Activated naive CD4-positive, alpha-beta T cell (primary cell): ENCODE measurements around the gene AMOTL2.

ENCODE experiments used
- DNase-seq, 4 experiments: peaks; one replicate each; lab custom pipeline; 2025; lab: John Stamatoyannopoulos, UW

The AMOTL2 gene

GRCh38 chr3:134374105-134374790 is at the start of gene AMOTL2:
TSS of gene AMOTL2 (minus strand) at chr3:134374447. CDS start at chr3:134371433, 3,014 bp downstream.
- DNase-seq: no peak

GRCh38 chr3:134423153-134423552 is 48.9 kb upstream of the AMOTL2 start:
- DNase-seq: no peak

- no peak for DNase-seq
Measured at GRCh38 chr3:134419960-134420321, 45.7 kb upstream of the AMOTL2 start.

GRCh38 chr3:134419214-134419959 is 45.1 kb upstream of the AMOTL2 start:
- no peak for DNase-seq

GRCh38 chr3:134409041-134409440 is 34.8 kb upstream of the AMOTL2 start:
- no peak for DNase-seq

- DNase-seq: no peak
Measured at GRCh38 chr3:134407239-134407625, 33.0 kb upstream of the AMOTL2 start.

GRCh38 chr3:134406331-134407238 is 32.3 kb upstream of the AMOTL2 start:
- no peak for DNase-seq

- no peak for DNase-seq
Measured at GRCh38 chr3:134404366-134404885, 30.2 kb upstream of the AMOTL2 start.

GRCh38 chr3:134397755-134398154 is 23.5 kb upstream of the AMOTL2 start:
- no peak for DNase-seq

- DNase-seq: no peak
Measured at GRCh38 chr3:134395103-134395502, 20.9 kb upstream of the AMOTL2 start.

GRCh38 chr3:134394380-134394779 is 20.1 kb upstream of the AMOTL2 start:
- DNase-seq: no peak

- DNase-seq: no peak
Measured at GRCh38 chr3:134393074-134393473, 18.8 kb upstream of the AMOTL2 start.

GRCh38 chr3:134392336-134392983 is 18.2 kb upstream of the AMOTL2 start:
- DNase-seq: no peak

GRCh38 chr3:134389865-134390264 is 15.6 kb upstream of the AMOTL2 start:
- DNase-seq: no peak

GRCh38 chr3:134388788-134389485 is 14.7 kb upstream of the AMOTL2 start:
- no peak for DNase-seq

GRCh38 chr3:134388292-134388691 is 14.0 kb upstream of the AMOTL2 start:
- no peak for DNase-seq

GRCh38 chr3:134387293-134387692 is 13.0 kb upstream of the AMOTL2 start:
- no peak for DNase-seq

GRCh38 chr3:134384963-134385362 is 10.7 kb upstream of the AMOTL2 start:
- DNase-seq: no peak

GRCh38 chr3:134381831-134382442 is 7.7 kb upstream of the AMOTL2 start:
- no peak for DNase-seq

- DNase-seq: no peak
Measured at GRCh38 chr3:134381076-134381475, 6.8 kb upstream of the AMOTL2 start.

- no peak for DNase-seq
Measured at GRCh38 chr3:134380249-134380648, 6.0 kb upstream of the AMOTL2 start.
